A549 (cell line): ENCODE measurements around the gene COA8.

Experiments
- CEBPB ChIP-seq, 2 experiments: fragments of >200 bp in 1 of 2; sonication (Bioruptor Twin) in 1 of 2; formaldehyde crosslinking in 1 of 2; IDR thresholded peaks; 2 replicates each; pipeline ENCODE4 v1.6.1; 2012 to 2016
- ELK1 ChIP-seq: fragments of 150-350 bp; IDR thresholded peaks from 2 replicates; pipeline ENCODE4 v1.6.1; 2014; ENCODE audit warnings: low read depth, mild to moderate bottlenecking, low read length
- EP300 ChIP-seq, 2 experiments: fragments of >200 bp; sonication (Bioruptor Twin); formaldehyde crosslinking; IDR thresholded peaks; 2 replicates in 1 of 2; 3 replicates in 1 of 2; pipeline ENCODE4 v1.6.1; 2016 to 2017
- JUN ChIP-seq, 2 experiments: fragments of >200 bp; sonication (Bioruptor Twin); formaldehyde crosslinking; IDR thresholded peaks; 2 replicates in 1 of 2; 3 replicates in 1 of 2; pipeline ENCODE4 v1.6.1; 2016 to 2017
- POLR2A ChIP-seq: IDR thresholded peaks from 2 replicates; pipeline ENCODE4 v1.6.1; 2012; ENCODE audit warnings: mild to moderate bottlenecking, low read length
- POLR2AphosphoS2 ChIP-seq: conservative IDR thresholded peaks from 2 replicates; pipeline ENCODE4 v1.6.1; 2012; ENCODE audit warnings: low read length, improper control_type of control experiment, inconsistent platforms
- ZNF302 ChIP-seq: fragments of 250-450 bp; sonication (Bioruptor Pico); IDR thresholded peaks from 2 replicates; pipeline ENCODE4 v1.9.0; 2021; ENCODE audit warnings: inconsistent platforms, mild to moderate bottlenecking, moderate library complexity
- TF ChIP-seq, protein P1 (sequence below): fragments of >200 bp; sonication (Bioruptor Twin); formaldehyde crosslinking; IDR thresholded peaks from 3 replicates; pipeline ENCODE4 v1.5.1; 2016
- TF ChIP-seq, protein P2 (sequence below): fragments of 200-600 bp; sonication (generic); IDR thresholded peaks from 2 replicates; pipeline ENCODE4 v1.6.1; 2016; ENCODE audit warnings: antibody characterized with exemption, mild to moderate bottlenecking, moderate library complexity
- TF ChIP-seq, protein P3 (sequence below): fragments of 450-650 bp; IDR thresholded peaks from 2 replicates; pipeline ENCODE4 v1.6.1; 2014; ENCODE audit warnings: antibody characterized with exemption

GRCh38 chr14:103562179-103562428 lies 656 bp upstream of the COA8 start:
- TF ChIP-seq, protein P1, sequence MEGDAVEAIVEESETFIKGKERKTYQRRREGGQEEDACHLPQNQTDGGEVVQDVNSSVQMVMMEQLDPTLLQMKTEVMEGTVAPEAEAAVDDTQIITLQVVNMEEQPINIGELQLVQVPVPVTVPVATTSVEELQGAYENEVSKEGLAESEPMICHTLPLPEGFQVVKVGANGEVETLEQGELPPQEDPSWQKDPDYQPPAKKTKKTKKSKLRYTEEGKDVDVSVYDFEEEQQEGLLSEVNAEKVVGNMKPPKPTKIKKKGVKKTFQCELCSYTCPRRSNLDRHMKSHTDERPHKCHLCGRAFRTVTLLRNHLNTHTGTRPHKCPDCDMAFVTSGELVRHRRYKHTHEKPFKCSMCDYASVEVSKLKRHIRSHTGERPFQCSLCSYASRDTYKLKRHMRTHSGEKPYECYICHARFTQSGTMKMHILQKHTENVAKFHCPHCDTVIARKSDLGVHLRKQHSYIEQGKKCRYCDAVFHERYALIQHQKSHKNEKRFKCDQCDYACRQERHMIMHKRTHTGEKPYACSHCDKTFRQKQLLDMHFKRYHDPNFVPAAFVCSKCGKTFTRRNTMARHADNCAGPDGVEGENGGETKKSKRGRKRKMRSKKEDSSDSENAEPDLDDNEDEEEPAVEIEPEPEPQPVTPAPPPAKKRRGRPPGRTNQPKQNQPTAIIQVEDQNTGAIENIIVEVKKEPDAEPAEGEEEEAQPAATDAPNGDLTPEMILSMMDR: no peak
- TF ChIP-seq CEBPB (IDR thresholded peaks at IDR 0.05) (no peak), ELK1 (no peak), POLR2AphosphoS2 (no peak), POLR2A (no peak), EP300 (IDR thresholded peaks at IDR 0.05) (no peak), ZNF302 (CRISPR knock-in tag) (no peak), JUN (IDR thresholded peaks at IDR 0.05) (no peak)
- TF ChIP-seq, protein P2, sequence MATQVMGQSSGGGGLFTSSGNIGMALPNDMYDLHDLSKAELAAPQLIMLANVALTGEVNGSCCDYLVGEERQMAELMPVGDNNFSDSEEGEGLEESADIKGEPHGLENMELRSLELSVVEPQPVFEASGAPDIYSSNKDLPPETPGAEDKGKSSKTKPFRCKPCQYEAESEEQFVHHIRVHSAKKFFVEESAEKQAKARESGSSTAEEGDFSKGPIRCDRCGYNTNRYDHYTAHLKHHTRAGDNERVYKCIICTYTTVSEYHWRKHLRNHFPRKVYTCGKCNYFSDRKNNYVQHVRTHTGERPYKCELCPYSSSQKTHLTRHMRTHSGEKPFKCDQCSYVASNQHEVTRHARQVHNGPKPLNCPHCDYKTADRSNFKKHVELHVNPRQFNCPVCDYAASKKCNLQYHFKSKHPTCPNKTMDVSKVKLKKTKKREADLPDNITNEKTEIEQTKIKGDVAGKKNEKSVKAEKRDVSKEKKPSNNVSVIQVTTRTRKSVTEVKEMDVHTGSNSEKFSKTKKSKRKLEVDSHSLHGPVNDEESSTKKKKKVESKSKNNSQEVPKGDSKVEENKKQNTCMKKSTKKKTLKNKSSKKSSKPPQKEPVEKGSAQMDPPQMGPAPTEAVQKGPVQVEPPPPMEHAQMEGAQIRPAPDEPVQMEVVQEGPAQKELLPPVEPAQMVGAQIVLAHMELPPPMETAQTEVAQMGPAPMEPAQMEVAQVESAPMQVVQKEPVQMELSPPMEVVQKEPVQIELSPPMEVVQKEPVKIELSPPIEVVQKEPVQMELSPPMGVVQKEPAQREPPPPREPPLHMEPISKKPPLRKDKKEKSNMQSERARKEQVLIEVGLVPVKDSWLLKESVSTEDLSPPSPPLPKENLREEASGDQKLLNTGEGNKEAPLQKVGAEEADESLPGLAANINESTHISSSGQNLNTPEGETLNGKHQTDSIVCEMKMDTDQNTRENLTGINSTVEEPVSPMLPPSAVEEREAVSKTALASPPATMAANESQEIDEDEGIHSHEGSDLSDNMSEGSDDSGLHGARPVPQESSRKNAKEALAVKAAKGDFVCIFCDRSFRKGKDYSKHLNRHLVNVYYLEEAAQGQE: no peak
- TF ChIP-seq, protein P3, sequence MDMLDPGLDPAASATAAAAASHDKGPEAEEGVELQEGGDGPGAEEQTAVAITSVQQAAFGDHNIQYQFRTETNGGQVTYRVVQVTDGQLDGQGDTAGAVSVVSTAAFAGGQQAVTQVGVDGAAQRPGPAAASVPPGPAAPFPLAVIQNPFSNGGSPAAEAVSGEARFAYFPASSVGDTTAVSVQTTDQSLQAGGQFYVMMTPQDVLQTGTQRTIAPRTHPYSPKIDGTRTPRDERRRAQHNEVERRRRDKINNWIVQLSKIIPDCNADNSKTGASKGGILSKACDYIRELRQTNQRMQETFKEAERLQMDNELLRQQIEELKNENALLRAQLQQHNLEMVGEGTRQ: no peak
